GM08714 (cell line): ENCODE measurements around the gene CACHD1.

Source experiments
- H3K4me3 ChIP-seq: fragments of 200-500 bp; sonication (Bioruptor generic); 2 replicates; pipeline ENCODE4 v1.5.1; 2014; ENCODE audit warnings: mild to moderate bottlenecking, low read length, inconsistent platforms
- ZNF274 ChIP-seq: IDR thresholded peaks from 2 replicates; pipeline ENCODE4 v1.6.1; 2012; ENCODE audit warnings: mild to moderate bottlenecking, low read depth, low read length

CACHD1 gene

GRCh38 chr1:64459743-64460142, 10.2 kb upstream of the CACHD1 start:
- no peak overlapping the region for H3K4me3 ChIP-seq
- no peak for TF ChIP-seq ZNF274

- H3K4me3 ChIP-seq: no peak overlapping the region
- TF ChIP-seq ZNF274: no peak
These were observed 3.9 kb upstream of the CACHD1 start for GRCh38 chr1:64466033-64466432.

GRCh38 chr1:64469116-64469976, 583 bp upstream of the CACHD1 start:
- H3K4me3 ChIP-seq: peak overlapping the region; percentile 47; the same call in 1 of the 2 replicates
- no peak for TF ChIP-seq ZNF274

GRCh38 chr1:64470665-64471217, 812 bp downstream of the CACHD1 start:
- H3K4me3 ChIP-seq: peak overlapping the region; percentile 47
- TF ChIP-seq ZNF274: no peak

- H3K4me3 ChIP-seq: peak overlapping the region; percentile 47; the same call in 1 of the 2 replicates
- TF ChIP-seq ZNF274: no peak
These were observed 1.5 kb downstream of the CACHD1 start for GRCh38 chr1:64471218-64472039.

GRCh38 chr1:64472040-64472376, 2.1 kb downstream of the CACHD1 start:
- H3K4me3 ChIP-seq: peak overlapping the region; percentile 30; the same call in 1 of the 2 replicates
- TF ChIP-seq ZNF274: no peak

GRCh38 chr1:64472805-64473204, 2.9 kb downstream of the CACHD1 start:
- no peak overlapping the region for H3K4me3 ChIP-seq
- TF ChIP-seq ZNF274: no peak

- TF ChIP-seq ZNF274: no peak
- H3K4me3 ChIP-seq: no peak overlapping the region
These were observed 3.4 kb downstream of the CACHD1 start for GRCh38 chr1:64473367-64473766.

- H3K4me3 ChIP-seq: no peak overlapping the region
- TF ChIP-seq ZNF274: no peak
These were observed 4.2 kb downstream of the CACHD1 start for GRCh38 chr1:64474133-64474532.

GRCh38 chr1:64474665-64475439, 4.9 kb downstream of the CACHD1 start:
- H3K4me3 ChIP-seq: no peak overlapping the region
- TF ChIP-seq ZNF274: no peak

GRCh38 chr1:64476251-64476952, 6.5 kb downstream of the CACHD1 start:
- TF ChIP-seq ZNF274: no peak

GRCh38 chr1:64478594-64479470, 8.9 kb downstream of the CACHD1 start:
- H3K4me3 ChIP-seq: no peak overlapping the region
- no peak for TF ChIP-seq ZNF274

More at GRCh38 chr1:64476251-64476952, 6.5 kb downstream of the CACHD1 start:
- H3K4me3 ChIP-seq: no peak overlapping the region
